T-helper 1 cell treated with Interleukin-12 subunit alpha and Interleukin-12 subunit beta and Interleukin-4 antibody, amounts not matched to agents 30 ng/mL and 1 ng/mL, for 36 hours (primary cell): ENCODE data around the gene MGAT2. TPM values are rescaled to one million over a fixed set of nuclear protein-coding genes. Genes with fewer than 3 reads are reported as not detected.

Experiments
- intact Hi-C: fragments of 100-400 bp; cut with micrococcal nuclease; formaldehyde crosslinking; loops from one replicate; pipeline ENCODE4 v1.15.1; 2024
- total RNA-seq: library from RNA; stranded (reverse); gene quantifications from 2 replicates; pipeline ENCODE4 v1.2.3, GENCODE V29; 2022

The MGAT2 gene
- 77.3 and 83.8 TPM in 2 replicates for total RNA-seq

DNA sequence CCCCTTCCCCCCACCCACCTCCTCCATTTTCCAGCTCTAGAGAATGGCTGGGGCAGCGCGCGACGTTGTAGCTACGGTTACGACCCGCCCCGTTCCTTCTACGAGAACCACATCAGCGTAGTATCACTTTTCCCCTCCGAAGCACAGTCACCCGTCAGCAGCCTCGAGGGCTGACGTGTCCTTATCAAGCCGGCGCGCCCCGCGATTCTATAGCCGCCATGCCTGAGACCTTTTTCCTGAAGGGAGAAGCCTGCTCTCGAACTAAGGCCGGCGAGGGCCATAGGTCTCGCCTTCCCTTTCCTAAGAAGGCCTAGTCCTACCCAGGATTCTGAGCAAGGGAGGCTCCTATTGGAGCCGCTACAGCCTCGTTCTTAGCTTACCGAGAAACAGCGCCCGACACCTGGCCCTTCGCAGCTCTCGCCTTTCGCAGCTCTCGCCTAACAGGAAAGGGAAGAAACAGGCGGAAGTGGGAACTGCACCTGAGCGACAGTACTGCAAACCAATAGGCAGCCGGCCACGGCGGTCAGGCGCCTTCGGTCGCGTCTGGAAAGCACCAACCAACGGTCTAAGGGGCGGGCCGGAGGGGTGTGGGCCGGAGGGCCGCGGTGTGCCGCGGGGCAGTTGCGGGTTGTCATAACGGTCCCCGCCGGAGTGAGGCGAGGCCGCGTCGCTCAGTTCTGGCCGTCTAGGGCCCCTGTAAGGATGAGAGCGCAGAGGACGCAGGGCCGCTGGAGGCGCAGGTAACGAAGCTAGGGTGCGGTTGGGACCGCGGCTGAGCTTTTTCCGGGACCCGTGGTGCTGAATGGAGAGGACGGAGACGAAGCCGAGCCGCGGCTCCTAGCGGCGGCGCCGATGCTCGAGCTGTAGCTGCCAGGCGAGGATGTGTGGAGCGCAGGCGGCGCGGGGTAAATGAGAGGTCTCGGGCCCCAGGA is at the start of gene MGAT2, which contains the start of gene RPL36AL:
Gene MGAT2, plus strand, starts transcription at position 618 of the 932 bp plus-strand sequence. CDS start 470 bp downstream, outside the sequence.
Gene RPL36AL, minus strand, starts transcription at position 445 of the 932 bp plus-strand sequence. CDS start 1,522 bp downstream, outside the sequence.
- intact Hi-C loops, result loop anchor here (1.0 to 5.0 kb wide), 14 partner anchors 14 to 1106 kb away; partner anchors contain the start of genes DMAC2L, L2HGDH, LRR1 and NEMF

DNA sequence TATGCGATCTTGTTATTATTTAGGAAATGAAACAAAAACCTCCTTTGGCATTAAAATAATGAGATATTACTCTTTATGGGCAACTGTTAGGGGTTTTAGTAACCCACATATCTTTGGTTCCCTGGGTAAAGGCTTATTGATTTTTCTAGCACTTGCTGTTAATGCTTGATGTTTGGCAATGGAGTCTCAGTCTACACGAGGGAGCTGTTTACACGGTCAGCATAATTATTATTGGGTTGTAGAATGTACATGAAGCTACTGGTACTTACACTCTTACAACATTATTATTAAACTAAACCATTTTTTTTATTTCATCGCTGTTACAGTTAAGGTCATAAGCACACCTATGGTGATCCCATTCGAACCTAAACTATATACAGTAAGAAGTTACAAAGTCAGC is 46.6 kb upstream of the MGAT2 start:
- intact Hi-C loops, result no loop called here

DNA sequence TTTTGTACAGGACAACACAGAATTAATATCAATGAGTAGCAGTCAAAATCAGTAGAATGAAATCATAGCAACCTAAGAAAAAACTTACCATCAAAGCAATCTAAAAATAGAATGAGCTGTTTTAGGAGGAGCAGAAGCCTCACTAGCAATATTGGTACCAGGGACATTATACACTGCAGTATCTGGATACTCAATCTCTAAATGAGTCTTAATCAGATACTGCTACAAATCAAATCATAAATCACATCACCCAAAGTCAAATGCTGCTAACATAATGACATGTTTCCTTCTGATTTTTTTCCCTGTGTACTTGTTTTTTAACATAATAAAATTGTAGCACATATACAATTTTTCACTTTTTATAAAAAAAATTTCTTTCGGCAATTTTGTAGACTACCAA is 42.5 kb upstream of the MGAT2 start:
- intact Hi-C loops, result no loop called here

DNA sequence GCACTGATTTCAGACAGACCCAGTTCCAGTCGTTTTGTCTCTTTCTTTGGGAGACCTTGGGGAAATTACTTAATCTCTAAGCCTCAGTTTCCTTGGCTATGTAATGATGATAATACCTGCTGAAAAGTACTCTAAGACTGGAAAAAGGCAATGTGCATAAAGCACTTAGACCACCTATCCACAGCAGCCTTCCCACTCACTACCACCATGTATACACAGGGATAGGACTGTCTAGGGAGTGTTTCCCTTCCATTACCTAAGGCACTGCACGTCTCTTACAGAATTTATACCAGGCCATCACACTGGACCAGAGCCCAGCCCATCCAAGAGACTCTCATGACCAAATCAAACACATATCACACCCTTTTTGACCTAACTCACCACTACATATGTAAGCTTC is 40.8 kb upstream of the MGAT2 start:
- intact Hi-C loops, result no loop called here

DNA sequence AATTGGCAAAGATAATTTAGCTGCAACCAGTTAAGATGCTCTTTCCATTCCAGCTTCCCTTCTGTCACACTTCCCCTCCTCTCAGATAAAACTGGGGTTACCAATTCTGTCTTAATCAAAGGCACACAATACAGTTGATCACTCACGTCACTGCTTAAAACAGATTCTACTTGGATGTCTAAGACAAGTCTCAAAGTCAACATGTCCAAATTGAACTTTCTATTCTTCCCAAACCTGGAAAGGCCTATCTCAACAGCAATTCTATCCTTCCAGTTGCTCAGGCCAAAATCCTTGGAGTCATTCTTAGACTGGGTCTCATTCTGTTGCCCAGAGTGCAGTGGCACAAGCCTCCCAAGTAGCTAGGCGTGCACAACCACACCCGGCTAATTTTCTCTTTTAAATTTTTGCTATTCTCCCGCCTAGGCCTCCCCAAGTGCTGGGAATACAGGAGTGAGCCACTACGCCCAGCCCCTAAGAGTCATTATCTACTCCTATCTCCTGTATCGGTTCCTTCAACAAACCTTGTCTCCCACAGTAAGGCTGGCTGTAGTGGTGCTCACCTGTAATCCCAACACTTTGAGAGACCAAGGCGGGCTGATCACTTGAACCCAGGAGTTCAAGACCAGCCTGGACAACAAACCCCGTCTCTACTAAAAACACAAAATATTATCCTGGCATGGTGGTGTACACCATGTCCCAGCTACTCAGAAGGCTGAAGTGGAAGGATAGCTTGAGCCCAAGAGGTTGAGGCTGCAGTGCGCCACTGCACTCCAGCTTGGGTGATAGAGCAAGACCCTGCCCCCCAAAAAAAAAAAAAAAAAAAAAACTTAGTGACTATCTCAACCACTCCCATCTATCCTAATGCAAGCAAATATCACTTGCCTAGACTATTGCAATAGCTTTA is 39.1 kb upstream of the MGAT2 start:
- intact Hi-C loops, result no loop called here

DNA sequence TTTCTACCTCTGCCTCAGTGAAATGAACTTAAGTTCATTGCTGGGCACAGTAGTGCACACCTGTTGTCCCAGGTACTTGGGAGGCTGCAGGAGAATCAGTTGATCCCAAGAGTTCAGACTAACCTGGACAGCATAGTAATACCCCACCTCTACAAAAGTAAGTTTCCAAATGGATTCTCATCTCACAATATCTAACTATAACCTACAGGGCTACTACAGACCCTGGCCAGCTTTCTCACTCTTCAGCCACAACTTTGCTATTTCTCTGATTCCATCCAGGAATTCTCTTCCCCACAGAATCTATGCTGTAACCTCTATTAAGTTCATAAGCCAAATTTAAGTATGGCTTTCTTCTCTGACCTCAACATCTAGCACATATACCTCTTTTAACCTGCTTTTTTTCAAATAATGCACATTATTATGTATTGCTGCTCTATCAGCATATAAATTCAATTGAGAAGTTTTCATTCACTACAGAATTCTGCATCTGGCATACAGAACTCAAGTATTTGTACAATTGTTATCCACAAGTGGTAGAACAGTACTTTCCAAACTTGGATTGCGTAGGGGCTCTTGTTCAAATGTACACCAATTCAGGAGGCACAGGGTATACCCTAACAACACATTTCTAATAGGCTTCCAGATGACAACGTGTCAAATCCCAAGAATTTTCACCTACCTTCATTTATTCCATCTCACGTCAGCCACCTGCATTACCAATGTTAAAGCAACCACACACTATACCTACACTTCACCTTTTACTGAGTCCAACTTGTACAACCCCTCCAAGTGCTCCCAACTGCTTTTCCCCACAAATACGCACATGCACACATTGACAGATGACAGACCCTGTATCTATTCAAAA is 38.3 kb upstream of the MGAT2 start:
- intact Hi-C loops, result no loop called here

DNA sequence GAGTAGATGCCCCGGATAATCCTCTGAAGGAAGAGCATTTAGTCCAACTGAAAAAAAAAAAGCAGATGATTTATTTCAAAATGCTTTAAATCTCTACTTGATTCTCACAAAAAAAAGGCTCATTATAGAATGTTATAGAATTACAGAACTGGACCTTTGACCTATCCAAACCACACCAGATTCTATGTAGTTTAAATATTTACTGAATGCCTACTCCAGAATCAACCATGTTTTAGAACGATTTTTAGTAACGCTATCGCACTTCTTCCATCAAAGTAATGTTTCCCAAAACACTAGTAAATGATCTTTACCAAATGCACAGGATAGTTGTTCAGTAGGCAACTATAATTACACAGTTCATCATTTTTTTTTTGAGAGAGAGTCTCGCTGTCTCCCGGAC is 37.0 kb upstream of the MGAT2 start:
- intact Hi-C loops, result no loop called here

DNA sequence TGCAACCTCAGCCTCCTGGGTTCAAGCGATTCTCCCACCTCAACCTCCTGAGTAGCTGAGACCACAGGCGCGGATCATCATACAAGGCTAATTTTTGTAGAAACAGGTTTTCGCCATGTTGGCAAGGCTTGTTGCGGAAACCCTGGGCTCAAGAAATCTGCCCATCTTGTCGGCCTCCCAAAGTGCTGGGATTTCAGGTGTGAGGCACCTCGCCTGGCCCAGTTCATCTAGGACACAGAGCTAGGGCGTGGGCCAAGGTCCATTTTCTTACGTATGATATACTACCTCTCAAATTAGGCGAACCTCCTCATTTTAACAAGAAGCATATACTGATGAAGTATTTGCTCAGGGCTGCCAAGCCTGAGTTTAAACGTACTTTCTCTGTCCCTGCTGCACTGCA is 36.5 kb upstream of the MGAT2 start:
- intact Hi-C loops, result no loop called here

DNA sequence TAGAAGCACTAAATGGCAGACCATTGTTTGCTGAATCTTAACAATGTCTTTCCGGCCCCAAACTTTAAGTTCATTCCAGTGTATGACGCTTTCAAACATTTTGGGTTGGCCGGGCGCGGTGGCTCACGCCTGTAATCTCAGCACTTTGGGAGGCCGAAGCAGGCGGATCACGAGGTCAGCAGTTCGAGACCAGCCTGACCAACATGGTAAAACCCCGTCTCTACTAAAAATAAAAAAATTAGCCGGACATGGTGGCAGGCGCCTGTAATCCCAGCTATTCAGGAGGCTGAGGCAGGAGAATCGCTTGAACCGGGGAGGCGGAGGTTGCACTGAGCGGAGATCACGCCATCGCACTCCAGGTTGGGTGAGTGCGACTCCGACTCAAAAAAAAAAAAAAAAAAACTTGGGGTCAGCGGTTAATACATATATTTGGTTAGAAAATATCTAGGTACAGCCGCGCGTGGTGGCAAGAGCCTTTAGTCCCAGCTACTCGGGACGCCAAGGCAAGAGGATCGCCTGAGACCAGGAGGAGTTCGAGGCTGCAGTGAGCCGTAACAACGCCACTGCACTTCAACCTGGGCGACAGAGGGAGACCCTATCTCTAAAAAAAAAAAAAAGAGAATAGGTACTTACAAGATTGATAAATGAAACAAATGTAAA is 35.5 kb upstream of the MGAT2 start:
- intact Hi-C loops, result loop anchor here (1.0 to 5.0 kb wide), 4 partner anchors 531 to 1657 kb away; partner anchors contain the start of genes MAP4K5, TMX1 and VCPKMT

DNA sequence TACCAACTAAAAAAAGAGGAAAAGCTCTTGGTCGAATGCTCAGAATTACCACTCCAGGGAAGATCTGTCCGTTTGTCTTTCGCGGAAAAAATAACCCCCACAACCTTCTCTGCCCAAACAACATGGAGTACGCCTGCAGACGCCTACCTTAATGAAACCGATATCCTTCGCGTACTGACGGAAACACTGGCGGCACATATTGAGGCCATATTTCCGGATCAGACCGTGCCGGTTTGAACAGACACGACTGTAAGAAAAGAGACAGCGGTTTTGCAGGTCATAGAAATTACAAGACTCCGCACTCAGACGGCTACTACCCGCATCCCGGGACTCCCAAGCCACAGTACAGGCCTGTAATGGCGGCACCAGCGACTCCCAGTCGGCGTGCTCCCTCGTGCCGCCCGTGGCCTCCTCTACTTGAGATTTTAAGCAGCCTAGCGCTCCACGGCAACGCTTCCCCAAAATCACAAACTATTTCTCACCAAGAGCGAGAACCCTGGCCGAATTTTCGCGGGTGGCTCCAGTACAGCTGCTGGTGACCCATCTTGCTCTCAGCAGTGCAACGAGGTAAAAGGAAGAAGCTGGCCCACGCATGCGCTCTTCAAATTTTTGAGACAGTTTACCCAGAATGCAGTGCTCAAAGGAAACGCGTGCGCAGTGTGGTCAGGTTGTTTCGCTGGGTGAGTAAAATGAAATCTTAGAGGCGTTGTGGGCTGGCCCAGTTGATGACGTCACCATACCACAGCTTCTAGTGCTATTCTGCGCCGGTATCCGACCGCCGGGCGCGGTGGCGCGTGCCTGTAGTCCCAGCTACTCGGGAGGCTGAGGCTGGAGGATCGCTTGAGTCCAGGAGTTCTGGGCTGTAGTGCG is 34.6 kb upstream of the MGAT2 start, which contains the start of gene RPS29:
Gene RPS29, minus strand, starts transcription at position 578 of the 870 bp plus-strand sequence. Its CDS starts 34 bp downstream, at position 544.
- intact Hi-C loops, result loop anchor here (1.0 to 5.0 kb wide), 15 partner anchors 12 to 1656 kb away; partner anchors contain the start of genes DMAC2L, KLHDC2, L2HGDH and LRR1

DNA sequence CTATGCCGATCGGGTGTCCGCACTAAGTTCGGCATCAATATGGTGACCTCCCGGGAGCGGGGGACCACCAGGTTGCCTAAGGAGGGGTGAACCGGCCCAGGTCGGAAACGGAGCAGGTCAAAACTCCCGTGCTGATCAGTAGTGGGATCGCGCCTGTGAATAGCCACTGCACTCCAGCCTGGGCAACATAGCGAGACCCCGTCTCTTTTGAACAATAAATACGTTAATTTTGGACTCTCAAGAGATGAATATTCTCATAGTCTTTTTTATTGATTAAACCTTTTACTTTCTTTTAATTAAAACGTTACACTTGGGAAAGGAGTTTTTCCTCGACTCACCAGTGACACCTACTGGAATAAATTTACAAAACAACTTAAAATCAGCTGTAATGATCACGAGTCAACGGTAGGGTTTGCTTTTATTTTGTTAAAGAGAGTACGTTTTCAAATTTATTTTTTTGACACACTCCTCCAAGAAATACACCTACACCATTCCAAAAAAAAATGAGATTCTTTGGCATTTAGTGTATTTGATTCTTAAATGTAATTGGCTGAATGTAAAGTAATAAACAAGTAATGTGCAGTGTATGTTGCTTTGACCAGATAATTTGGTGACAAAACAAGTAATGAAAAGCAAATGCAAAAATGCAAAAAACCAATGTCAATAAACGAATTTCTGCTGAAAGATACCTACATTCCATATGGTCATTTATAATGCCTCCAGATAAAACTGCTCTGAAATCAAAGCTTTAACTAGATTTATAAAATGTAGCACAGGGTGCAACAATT is 33.7 kb upstream of the MGAT2 start:
- intact Hi-C loops, result loop anchor here (1.0 to 5.0 kb wide), 15 partner anchors 11 to 1655 kb away; partner anchors contain the start of genes DMAC2L, KLHDC2, L2HGDH and LRR1

DNA sequence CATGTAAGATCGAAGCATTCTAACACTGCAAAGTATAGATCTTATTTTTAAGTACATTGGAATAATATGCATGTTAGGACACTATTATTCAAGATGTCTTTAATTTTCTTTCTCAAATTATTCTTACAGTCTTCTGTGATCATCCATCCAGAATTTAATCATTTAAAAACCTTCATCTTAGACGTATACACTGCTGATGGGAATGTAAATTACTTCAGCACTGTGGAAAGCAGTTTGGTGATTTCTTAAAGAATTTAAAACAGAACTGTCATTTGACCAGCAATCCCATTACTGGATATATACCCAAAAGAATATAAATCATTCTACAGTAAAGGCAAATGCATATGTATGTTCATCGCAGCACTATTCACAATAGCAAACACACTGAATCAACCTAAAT is 31.2 kb upstream of the MGAT2 start:
- intact Hi-C loops, result loop anchor here (5.0 kb wide), 3 partner anchors 943 to 1653 kb away; partner anchors contain the start of genes MAP4K5 and TMX1

DNA sequence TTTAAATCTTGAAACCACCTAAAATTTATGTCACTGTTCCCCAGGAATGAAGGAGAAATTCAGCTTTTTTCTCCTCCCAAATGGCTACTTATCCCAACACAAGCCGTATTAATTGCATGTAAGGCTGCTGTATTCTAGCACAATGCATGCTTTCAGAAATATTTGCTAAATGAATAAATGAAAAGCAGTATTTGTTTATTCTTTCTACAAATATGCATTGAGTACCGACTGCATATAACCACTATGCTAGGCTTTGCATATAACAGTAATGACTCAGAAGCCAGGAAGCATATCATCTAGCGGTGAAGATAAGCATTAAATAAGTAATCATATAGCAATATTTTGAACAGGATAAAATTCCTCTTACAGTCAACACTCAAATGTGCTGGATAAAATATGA is 27.6 kb upstream of the MGAT2 start:
- intact Hi-C loops, result no loop called here

DNA sequence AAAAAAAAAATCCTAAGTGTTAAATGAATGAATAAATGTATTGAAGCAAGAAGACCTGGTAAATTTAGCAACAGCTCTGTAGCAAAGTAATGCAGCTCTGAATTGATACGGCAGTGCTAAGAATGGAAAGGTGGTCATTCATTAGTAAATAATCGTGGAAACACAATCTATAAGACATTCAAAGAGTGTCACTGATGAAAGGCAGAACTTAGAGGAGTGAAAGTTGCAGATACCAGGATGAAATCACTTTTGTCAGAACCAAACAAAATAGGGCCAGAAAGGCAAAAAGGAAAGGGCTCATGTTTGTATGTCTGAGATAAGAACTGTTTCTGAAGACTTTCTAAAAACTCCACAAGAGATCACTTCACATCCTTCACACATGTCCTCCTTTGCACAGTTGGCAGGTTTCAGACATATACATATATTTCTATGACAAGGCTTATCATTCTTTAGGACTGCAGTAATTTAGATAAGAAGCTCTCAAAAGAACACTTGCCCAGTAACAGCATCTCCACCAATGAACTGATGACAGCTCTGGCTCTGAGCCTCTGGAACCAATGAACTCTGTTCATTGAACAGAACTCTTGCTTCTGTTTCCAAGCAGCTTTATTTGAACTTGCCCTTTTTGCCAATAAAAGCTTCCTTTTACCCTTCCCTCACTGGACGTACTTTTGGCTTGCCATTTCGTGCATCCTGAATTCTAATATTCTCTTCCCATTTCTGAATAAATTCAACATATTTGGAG is 26.1 kb upstream of the MGAT2 start:
- intact Hi-C loops, result no loop called here

DNA sequence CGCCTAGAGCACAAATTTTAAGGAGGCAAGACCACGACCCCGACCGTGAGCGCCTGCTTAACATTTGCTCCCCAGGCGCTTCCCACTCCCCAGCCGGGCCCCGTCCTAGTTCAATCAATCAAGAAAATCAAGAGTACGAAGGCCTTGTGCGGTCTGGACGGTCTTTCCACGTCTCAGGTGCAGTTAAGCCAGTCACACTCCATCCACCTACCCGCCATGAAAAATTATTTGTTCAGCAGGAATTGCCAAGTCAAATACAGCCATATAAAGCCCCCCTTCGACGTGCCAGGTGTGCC is 22.5 kb upstream of the MGAT2 start:
- intact Hi-C loops, result loop anchor here (1.0 kb wide), 4 partner anchors 12 to 169 kb away; partner anchors contain the start of genes MGAT2, RPL36AL and RPS29

DNA sequence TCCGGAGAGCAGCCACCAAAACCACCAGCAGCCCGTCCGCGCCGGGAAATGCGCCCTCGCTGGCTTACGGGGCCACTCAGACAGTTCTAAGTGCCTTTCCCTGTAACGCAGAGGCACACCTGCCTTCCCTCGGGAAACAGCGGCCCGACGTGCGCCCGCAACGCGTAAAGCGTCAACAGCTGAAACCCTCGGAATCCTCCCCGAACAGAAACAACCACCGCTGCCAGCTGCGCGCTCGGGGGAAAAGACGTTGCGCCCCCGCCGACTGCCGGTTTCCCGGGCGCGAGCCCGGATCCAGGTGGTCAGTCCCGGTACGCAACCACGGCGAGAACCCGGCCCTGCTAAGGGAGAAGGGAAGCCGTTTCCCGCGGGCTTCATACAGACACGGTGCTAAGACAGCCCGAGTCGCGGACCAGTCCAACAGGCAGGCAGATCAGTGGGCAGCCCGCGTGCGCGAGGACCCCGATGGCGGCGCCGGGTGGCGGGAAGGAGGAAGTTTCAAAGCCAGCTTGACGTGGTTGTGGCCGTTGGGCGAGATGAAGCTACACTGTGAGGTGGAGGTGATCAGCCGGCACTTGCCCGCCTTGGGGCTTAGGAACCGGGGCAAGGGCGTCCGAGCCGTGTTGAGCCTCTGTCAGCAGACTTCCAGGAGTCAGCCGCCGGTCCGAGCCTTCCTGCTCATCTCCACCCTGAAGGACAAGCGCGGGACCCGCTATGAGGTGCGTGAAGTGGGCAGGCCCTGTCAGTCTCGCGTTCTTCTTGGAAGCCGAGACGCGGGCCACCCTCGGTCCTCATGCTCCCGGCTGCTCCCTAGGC is 21.9 kb upstream of the MGAT2 start, which contains the start of gene LRR1:
Gene LRR1, plus strand, starts transcription at position 456 of the 816 bp plus-strand sequence. Its CDS starts 81 bp downstream, at position 537.
- intact Hi-C loops, result loop anchor here (1.0 kb wide), 4 partner anchors 12 to 169 kb away; partner anchors contain the start of genes MGAT2, RPL36AL and RPS29
